KG1 (cell line): ENCODE measurements around the gene HOXB5.

Source experiments
- DNase-seq: peaks from one replicate; lab custom pipeline; 2025; lab: John Stamatoyannopoulos, UW

The HOXB5 gene

DNA sequence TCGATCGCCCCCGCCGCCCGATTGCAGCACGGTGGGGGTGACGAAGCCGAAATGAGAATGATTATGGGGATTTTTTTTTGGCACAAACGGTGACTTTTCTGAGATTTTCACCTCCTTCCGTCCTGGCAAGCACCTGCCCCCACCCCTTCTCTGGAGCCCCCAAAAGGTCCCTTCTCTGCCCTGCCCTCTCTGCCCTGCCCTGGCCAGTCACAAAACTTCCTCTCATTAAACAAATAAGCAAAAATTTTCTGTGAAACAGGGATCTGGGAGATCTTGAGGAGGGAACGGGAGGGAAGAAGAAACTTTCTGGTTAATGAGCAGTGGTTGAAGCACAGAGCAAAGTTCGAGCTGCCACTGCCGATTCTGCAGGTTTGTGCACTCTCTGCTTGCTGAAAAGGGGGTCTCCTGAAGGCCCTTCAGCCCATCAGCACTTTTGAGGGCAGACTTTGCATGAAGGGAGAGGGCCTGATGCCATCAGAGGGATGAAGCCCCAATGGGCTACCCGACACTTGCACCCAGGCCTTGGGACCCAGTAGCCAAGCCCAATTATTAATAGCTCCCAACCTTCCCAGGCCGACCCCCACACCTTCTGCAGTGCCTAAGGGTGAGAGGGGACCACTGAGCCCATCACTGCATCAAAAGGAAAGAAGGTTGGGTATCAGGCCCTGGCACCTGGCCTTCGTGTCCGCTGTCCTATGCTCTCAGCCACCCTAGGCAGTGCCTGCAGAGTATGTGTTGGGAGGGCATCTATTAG lies 22.6 kb upstream of the HOXB5 start:
- no peak for DNase-seq

DNA sequence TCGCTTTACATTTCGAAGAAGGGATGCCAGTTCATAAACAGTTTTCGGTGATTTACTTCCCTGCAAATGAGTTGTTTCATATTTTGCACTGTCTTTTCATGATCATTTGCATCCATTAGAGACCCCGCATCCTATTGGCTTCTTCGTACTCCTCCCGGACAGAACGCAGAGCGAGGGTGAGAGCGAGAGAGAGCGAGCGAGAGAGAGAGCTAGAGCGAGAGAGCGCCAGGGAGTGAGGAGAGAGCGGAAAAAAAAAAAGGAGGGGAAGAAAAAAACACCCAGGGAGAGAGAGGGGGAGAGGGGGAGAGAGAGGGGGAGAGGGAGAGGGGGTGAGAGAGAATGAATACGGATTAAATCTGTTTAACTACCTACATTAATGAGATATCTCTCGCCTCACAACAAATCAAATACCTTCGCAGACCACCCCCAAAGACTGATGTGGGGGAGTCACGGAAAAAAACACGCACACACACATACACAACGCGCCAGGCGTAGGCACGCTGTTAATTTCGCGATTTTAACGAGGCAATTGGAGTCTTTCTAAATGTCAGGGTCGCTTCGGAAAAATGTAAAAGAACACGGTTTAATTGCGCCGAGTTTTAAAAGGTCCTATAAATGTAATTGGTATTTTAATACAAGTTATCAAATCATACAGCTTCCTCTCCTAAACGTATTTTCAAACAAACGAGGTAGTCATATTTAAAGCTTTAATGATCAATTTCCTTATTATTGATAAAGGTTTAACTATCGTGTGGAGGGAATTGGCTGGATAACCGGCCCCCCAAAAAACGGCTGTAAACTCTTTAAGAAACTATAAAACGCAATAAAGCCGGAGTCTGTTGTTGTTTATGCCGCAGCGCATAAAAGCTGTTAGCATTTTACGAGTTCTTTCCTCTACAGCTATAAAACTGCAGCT lies 21.7 kb upstream of the HOXB5 start, which contains the start of gene HOXB8:
Gene HOXB8, minus strand, starts transcription at position 246 of the 916 bp plus-strand sequence. CDS start 588 bp downstream, outside the sequence.
- DNase-seq: no peak

DNA sequence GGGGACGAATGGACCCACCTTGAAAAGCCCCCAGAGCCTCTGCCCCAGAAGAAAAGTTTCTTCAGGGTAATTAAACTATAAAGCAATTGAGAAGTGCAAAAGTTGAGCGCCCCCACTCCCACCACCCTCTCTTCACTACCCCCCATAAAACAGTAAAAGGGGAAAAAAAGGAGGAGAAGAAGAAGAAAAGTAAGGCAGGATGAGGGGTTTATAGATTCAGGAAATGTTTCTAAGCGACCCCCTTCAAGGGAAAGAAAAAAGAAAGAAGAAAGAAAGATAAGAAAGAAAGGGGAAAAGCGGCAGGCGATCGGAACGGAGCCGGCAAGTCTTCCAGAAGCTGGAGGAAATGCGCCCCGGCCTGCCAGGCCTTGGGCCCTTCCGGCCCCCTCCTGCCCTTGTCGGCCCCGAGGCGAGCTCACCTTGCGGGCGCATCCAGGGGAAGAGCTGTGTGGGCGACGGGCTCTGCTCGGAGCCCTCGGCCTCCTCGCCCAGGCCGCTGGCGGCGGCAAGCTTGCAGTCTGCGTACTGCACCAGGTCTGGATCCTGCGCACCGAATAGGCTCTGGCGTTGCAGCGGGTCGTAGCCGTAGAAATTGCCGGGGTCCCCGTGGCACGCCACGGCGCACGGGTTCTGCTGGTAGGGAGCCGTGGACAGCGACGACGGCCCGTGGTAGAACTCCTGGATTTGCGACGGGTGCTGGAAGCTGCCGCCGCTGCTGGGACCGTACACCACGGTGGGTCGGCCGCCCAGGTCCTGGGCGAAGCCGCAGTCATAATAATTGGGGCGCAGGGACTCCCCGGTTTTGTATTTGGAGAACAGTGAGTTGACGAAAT lies 20.5 kb upstream of the HOXB5 start:
- no peak for DNase-seq

DNA sequence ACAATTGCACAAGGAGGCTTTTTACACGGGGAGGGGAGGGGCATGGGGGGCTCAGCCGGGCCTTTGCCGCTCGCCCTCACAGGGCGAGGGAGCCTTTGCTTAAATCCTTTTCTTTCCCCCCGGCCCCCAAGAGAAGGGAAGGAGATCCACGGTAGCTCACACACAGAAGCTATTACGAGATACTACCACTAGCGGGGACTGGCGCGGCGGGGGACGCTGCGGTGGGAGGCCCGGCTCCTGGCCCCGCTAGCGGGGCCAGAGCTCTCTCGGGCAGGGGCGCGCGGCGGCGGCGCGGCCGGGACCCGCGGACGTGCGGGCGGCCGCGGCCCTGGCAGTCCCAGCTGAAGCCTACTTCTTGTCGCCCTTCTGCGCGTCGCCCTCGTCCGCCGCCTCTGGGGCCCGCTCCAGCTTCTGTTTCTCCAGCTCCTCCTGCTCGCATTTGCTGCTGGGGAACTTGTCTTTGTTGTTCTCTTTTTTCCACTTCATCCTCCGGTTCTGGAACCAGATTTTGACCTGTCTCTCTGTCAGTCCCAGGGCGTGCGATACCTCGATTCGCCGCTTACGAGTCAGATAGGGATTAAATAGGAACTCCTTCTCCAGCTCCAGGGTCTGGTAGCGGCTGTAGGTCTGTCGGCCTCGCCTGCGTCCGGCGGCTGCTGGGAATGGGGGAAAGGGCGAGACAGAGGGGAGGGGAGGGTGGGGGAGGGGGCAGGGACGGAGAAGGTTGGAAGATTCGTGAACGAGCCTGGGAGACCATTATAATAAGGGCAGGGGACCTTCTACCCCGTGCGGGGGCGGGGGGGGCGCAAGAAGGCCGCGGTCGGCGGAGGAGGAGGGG lies 19.5 kb upstream of the HOXB5 start:
- no peak for DNase-seq

DNA sequence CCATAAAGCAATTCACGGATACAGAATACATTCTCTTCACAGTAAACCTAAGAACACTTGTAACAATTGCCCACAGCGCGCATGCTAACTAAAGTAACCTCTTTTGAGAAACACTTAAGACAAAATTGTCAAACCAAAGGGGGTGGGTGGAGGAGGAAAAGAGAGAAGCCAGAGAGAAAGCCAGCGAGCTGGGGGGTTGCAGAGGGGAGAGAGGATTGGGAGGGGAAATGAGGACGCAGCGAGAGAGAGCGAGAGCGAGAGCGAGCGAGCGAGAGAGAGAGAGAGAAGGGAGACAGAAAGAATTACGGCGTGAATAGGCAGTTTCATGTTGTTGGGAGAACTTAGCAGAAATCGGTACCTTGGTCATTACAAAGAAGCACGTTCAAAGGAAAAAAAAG lies 18.9 kb upstream of the HOXB5 start:
- DNase-seq: no peak

DNA sequence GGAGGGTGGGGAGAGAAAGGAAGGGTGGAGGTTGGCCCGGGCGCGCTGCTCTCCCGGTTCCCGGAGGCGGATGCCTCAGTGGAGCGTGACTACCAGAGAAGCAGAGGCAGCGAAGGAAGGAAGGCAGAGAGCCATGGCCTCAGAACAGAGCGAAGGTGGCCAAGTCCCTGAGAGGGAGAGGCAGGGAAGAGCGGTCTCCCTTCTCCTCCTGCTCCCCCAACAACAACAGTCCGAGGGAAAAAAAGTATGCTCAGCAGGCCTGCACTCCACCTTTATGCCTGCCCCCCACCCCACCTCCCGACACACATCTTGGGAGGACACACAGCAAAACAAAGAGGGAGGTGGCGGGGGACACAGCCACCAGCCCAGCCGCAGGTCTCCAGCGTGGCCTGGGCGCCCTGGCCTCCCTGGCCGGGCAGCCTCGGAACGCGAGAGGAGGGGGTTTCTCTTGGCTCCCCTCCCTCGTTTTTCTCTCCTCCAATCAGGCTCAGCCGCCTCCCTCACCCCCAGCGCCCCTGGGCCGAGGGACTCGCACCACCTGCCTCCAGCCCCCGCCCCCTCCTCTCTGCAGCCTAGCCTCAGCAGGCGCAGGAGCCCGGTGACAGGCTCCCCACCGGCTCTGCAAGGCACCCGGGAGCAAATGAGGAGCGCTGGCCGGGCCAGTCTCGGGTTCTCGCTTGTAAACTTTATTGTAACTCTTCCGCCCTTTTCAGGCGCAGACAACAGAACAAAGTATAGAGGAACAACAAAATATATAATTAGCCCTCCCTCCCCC lies 18.3 kb upstream of the HOXB5 start:
- DNase-seq: no peak

DNA sequence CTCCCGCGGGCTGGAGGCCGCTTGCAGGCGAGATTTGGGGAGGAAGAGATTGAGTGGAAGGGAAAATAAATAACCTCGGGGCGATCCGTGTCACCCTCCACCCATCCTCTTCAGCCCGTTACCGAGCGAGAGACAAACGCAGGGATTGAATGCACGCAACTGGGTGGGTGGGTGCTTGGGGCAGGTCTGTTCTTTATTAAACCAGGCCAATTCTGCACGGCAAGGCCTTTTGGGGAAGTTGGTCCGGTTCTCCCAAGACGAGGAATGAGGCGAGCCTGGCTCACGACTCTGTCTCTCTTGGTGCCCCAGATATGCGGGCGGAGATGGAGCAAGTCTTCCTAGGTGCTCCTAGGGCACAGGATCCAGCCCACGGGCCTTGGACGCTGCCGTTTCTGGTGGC lies 17.6 kb upstream of the HOXB5 start:
- no peak for DNase-seq

DNA sequence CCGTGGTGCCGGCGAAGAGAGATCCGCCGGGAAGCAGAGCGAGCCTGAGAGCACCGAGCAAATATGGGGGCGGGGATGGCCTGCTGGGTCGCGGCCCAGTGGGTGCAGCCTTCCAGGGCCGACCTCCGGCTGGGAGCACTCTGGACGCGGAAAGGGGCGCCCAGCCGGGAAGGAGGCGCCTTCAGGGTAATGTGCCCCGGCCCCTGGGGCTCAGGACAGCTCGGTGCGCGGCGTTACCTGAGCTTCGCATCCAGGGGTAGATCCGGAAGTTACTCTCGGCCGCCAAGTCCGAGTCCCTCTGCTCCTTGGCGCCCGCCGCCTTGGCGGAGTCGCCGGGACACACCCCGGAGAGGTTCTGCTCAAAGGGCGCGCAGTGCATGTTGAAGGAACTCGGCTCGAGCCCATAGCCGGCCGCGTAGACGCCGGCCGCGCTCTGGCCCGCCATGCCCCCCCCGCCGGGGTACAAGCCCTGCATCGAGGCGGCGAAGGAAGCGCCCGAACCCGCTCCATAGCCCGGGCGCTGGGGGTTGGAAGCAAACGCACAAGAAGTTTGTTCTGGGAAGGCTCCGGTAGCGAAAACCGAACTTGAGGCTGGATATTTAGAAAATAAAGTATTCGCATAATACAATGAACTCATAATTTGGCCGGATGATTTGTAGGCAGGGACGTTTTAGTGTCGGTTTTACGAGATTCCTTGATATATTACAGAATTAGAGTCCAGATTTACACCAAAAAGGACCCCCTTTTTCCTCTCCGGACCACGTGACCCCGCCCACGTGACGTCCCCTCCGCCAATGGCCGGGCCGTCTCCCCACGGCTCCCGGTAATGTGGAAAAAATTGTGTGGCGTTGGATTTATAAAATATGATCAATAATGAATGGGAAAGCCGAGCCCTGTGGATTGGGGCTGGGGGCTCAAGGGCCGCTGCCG lies 17.0 kb upstream of the HOXB5 start, which contains the start of gene HOXB7:
Gene HOXB7, minus strand, starts transcription at position 736 of the 930 bp plus-strand sequence. Its CDS starts 99 bp downstream, at position 637.
- DNase-seq: no peak

DNA sequence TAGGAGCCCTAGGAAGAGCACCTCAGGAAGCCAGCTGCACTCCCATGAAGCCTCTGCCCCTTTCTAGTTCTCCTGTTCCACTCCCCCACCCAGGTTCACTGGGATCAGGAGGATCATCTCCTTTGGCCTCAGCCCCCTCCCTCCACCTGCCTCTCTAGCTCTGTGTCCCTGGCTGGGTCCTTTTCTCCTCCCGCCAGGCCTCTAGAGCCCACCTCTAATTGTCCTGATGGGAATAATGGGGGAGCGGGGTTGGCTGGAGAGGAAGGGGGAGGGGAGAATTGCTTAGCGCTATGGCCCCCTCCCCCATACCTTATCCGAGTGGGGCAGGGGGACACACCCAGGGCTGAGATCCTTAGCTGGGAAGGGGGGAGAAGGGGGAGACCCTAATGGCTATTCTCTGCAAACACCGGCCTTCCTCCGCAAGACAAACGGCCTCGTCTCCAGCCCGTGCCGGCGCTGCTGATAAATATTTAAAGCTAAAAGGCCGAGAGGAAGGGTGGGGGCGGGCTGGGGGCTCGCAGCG lies 16.2 kb upstream of the HOXB5 start:
- DNase-seq: no peak

DNA sequence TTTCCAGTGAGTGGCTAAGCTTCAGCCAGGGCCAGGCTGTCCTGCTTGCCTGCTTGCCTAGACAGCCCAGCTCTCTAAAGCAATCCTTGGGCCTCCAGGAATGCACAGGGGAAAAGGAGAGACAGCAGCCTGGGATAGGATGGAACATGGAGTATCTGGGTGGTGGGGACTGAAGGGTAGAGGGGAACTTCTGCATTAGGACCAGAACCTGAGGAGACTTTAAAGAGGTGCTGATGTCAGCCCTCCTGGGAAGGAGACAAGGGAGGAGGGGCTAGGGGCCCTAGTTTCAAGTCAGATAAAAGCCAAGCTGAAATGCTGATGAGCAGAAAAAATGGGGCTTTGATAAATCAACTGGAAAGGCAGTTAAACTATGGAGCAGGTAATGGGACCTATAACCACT lies 15.5 kb upstream of the HOXB5 start:
- DNase-seq: no peak

DNA sequence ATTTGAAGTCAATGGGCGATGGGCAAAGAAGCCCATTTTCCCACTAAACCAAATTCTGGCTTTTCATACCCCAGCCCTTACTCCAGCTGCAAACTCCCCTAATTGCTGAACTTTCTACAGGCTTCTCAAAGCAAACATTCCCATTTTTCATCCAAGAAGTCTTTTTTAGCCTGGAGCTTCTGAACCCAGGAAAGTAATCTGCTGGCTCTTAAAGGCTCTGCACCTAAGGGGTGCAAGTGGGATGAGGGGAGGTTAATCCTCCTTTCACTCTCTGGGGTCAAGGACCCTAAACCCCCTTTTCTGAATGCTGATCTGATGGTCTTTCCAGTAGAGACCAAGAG lies 14.9 kb upstream of the HOXB5 start:
- DNase-seq: no peak

DNA sequence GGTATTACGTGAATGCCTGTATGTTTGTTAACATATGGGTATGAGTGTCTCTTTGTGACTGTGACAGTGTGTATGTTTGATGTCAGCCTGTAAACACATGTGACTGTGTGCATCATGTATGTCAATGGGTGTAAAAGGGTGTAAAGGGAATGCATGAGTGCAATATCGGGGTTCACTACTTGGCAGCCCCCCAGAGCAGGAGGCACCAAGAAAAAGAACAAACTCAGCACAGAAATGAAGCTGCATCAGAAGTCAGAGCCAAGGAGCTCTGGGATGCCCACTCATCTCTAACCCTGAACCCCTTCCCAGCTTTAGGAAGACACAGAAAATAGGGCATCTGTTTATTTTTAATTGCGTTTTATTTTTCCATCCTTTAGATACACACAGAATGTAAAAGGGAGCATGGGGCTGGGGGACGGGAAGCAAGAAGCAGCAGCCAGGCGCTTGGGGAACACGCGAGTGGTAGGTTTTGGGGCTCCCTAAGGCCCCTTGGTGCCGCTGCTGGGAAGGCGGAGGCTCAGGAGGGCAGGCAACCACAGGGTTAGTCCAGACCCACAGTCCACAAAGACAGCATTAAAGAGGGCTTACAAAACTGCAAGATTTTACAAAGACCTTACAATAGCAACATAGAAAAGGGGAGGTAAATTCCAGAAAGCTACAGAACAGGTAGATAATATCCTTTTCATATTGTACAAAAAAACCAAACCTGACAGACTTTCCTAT lies 13.5 kb upstream of the HOXB5 start:
- DNase-seq: no peak

DNA sequence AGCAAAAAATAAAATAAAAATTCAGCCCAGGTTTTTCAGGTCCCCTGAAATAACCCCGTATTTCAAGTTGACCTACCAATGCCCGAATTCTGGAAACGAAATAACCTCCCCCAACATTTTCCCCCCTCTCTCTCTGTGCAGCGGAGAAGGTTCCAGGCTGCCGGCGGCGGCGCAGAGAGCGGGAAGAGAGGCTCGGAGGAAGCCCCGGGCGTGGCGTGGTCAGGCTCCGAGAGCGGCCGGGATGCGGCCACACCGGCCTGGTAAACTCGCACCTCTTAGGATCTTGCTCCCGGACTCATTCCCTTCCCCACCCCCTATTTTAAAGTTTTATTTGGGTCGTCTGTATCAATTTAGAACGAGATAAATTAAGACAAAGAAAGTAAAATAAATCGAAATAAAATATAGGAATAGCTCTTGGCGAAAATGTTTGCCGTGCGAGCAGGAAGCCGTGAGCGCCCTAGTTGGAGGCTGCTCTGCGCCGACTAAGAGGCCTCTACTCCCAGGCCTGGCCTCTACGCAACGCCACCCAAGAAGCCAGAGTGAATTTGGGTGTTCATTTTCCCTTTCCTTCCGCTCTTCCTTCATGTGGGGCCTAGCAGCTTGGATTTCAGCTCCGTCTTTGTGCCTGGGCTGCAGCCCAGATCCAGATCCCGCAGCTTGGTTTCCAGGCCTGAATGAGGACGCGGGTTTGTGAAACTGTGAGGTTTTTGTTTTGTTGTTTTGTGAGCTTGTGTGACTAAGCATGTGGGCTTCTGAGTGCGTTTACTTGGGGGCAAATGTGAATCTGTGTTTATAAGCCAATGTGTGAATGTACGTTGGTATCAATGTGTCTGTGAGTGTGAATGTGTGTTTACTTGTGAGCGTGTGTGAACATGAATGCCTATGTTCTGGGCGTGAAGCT lies 12.7 kb upstream of the HOXB5 start:
- DNase-seq: no peak

DNA sequence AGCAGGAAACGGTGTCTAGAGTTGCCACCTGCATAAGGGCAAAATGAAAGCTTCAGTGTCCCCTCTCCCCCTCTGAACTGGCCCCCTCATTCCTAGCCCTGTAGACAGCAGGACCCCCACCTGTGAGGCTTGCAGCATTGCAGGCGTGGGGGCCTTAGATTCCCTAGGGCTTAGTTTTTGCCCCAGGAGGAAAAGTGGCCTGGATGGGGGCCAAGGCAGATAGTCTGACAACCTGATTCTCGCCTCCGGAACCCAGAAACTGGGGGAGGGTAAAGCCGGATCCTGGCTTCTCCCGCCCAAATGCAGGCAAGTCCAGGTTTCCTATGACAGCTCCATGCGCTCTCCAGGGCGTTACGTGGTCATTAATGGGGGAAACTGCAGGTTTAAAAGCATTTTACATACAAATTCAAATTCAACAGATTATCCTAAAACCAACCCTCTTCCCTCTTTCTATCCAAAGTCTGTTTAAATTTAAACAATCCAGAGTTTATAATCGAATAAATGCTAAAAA lies 11.9 kb upstream of the HOXB5 start:
- DNase-seq: no peak

DNA sequence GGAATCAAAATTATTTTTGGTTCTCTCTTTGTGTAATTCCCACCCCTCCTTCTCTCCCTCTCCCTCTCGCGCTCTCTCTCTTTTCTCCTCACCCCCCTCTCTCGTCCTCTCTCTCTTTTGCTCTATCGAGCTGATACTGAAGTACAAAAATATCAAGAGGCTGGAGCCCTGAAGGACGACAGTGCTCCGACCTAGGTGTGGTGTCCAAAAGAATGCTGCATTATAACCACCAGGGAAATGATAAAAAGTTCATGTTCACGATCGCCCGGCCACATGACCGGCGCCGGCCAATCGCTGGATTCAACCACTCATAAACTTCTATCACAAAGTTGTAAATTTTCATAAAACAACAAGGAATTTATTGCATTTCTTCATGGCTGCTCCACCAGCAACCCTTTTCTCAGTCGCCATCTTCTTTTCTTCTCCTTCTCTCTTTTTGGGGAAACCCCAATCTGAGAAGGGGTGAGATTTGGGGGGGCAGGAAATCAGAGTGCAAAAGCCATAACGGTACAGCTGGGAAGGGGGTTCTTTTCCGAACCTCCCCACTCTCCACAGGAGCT lies 11.3 kb upstream of the HOXB5 start, which contains the start of gene HOXB6:
Gene HOXB6, minus strand, starts transcription at position 217 of the 560 bp plus-strand sequence. CDS start 6,836 bp downstream, outside the sequence.
- DNase-seq: no peak

DNA sequence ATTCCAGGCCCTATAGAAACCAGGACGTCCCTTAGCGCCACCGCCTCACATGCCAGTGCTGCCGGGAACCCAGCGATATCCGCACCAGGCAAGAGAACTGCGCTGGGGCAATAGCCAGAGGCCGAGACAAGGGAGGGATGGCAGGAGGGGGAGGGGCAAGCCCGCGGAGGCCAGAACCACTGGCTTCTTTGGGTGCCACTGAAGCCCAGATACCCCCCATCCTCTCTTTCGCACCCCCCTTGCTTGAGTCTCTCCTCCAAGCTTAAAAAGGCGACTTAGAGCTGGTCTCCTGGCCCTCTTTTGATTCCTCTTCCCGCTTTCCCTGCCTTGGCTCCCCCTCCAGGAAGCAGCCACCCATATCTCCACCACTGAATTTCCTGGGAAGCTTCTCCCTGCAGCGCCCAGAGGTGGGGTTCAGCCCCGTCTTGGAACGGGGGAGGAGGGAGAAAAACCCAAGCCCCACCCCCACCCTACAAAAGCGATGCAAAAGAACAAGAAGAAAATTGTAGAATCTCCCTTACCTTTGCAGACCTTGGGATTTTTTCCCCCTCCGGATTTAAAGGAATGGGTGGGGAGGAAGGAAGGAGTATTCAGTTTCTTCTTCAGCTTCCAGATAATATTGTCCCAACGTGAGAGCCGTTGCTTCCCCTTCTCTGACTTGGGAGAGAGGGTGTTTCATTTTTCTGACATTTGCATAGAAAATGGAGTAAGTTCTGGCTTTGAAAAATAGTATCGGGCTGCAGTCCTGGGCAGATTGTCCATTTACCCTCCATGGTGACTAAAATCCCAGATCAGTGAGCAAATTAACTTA lies 10.6 kb upstream of the HOXB5 start:
- DNase-seq: no peak
